NCI-H774 (cell line): ENCODE data around the gene PIGM.

Experiments used
- DNase-seq: peaks from one replicate; lab custom pipeline; 2025; lab: John Stamatoyannopoulos, UW

PIGM gene

DNA sequence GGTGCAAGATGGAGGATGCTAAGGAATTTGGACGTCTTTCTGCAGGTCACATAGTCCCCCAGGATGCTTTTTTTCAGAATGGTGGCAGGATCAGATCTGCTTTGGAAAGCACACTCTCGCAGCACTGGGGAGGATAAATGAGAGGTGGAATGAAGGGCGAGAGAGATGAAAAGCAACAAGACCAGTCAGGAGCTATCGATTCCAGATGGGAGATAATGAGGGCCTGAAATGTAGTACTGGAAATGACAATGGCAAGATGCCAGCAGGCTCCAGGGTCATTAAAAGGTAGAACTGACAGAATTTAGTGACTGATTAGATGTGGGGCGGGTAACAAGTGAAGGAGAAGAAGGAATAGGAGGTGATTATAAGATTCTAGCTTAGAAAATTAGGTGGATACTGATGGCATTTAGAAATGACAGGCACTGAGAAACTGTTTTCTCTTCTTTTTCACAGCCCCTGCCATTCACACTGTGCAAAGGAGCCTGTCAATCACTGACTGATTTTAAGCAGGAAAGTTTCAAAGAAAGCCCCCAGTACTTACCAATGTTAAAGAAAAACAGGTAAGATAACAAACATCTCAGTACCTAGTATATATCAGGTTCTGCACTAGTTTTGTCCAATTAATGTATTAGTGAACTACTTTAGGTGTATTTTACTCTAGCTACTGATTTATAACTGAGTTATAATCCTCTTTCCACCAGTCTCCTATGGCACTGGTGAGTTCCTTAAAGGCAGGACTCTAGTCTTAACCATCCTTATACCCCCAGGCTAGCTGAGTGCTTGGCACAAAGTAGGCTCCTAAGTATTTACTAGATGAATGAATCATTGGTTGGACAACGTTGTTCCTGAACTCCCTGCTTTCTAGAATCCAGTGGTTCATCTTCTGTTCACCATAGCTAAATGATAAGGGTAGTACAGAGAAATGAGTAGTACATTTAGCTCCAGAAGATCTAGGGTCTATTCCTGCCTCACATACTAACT, 9.2 kb downstream of the PIGM start:
- no peak for DNase-seq

DNA sequence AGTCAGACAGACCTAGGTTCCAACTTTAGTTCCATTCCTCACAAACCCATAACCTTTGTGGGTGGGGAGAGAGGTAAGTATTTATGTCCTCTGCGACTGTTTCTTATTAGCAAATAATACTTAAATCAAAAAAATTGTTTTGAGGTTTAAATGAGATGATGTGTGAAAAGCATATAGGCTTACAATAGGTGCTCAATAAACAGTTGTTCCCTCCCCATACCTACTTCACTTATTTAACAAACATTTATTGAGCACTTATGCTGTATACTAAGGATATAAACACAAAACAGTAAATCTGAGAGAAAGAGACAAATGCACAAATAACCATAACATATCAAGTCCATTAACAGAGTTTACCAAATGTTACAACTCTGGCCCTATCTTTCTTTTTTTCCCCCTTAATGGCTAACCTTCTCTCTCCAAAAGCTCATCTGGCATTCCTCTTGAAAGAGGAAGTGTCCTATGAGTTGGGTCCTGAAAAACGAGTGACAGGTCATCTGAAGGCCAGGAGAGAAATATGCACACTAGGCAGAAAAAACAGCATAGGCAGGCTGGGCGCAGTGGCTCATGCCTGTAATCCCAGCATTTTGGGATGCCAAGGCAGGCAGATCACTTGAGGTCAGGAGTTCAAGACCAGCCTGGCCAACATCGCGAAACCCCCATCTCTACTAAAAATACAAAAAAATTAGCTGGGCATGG, 10.3 kb downstream of the PIGM start:
- no peak for DNase-seq

DNA sequence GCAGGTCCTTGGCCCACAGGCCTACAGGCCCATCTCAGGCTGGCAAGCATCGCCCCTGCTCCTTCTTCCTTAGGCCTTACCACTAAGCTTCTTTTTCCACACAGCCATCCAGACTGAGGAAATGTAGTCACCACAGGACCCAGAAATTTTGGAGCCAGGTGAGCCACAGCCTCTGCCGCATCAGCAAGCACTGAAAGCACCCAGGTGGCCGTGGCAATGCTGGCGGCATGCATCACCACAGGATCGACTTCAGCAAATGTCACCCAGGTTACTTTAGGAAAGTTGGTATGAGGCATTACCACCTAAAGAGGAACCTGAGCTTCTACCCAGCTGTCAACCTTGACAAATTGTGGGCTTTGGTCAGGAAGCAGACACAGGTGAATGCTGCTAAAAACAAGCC, 11.6 kb downstream of the PIGM start:
- DNase-seq: no peak

DNA sequence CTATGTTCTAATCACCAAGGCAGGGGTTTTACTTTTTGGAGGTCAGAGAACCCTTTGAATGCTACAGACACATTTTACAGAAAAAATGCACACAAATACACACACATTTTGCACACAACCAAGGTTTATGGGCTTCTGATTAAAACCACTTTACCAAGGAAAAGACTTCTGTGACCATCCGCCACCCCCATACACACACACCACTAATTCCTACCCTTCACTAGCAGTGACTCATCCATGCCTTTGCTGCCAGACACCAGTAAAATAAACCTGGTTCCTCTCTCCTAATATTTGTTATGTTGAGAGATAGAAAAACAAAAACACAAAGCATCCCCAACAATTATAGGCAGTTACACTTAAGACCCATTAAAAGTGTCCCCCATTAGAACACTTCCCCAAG, 12.9 kb downstream of the PIGM start:
- no peak for DNase-seq

DNA sequence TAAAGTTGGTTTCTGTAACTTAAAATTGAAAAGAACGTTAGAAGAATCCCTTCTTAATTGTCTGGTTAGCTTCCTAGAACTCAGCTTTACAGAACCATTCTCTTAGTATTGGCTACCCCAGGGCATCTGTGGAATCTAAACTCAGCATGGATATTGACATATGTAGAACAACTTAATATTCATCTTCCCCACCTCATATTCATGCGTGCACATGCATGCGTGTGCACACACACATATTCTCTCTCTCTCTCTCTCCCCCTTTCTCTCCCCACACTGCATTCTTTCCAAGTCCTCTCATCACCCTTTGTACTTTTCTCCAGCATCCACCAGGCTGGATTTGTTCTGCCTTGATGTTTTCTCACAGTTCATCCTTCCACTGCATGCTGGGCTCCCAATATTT, 13.4 kb downstream of the PIGM start:
- no peak for DNase-seq

DNA sequence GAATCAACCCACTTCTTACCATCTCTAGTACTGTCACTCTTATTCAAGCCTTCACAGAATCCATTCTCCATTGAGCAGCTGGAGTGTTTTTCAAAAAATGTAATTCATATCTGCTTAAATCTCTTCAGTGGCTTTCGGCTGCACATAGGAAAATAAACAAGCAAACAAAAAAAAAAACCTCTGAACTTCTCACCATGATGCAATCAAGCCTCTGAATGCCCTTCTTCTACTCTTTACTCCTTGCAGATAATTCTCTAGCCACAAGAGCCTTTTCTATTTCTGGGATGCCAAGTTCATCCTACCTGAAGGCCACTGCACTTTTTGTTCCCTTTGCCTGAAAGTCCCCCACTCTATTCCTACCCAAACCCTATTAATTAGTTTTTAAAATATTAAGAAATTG, 14.2 kb downstream of the PIGM start:
- no peak for DNase-seq

DNA sequence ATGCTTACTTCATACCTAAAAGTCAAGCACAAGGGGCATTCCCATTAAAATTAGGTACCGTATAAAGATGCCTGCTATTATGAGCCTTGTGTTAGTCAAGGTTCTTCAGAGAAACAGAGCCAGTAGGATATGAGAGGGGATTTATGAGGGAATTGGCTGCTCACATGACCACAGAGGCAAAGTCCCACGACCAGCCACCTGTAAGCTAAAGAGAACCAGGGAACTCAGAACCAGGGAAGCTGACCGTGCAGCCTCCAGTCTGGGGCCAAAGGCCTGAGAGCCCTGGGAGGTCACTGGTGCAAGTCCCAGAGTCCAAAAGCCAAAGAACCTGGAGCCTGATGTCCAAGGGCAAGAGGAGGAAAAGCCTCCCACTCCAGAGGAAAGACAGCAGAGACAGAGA, 20.0 kb downstream of the PIGM start:
- no peak for DNase-seq

DNA sequence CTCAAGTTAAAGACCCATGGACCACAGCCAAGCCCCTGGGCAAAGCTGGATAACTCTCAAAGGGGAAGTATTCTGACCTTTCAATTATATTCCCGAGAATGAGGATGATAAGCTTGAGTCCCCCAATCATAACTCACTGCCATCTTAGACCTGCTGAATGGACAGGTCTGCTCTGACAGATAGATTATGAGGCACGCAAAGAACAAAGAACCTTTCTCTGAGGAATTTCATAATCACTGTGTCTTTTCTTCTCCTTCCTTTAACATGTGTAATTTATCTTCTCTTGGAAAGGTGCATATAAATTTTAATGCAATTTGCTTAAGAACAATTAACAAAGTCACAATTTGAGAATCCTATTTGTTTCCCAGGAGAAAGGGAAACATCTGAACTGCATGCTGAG, 22.0 kb downstream of the PIGM start:
- no peak for DNase-seq

DNA sequence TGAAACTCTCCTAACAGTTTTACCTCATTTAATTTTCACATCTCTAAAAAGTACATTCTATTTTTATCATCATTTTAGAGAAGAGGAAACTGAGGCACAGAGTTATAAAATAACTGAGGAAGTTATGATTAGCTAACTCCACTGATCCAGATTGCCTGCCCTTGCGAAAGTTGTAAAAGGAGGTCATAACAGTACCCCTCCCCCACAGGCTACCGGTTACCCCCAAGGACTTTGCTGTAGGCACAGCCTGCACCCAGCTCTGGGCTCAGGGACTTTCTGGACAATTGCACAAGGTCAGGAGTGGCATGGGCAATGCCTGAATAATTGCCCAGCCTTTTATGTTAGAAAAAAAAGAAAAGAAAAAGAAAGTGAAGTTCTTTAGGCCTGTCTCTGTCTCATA, 22.7 kb downstream of the PIGM start:
- no peak for DNase-seq

DNA sequence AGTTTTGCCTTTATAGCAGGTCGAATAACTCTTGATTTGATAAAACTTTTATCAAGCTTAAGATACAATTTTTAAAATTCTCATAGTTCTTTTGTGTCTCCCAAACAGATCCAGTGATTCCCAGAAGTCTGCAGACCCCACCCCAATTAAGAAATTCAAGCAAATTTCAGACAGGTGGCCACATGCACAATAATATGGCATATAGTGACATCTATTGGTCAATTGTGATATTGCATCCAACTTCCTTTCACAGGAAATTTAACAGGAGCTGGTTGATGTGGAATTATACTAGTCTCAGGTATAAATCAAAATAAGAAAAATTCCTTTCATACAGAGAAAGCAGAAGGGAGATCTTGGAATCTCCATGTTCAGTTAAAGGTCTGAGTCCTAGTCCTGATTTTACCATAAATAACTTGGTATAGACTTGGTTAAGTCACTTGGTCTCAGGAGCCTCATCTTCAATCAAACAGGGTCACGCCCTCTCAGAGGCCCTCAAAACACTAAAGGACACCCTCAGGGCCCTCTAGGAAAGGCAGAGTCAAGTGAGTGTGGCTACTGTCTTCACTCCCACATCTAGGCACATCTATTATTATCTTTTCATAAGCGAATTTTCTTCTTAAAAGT, 24.1 kb downstream of the PIGM start:
- no peak for DNase-seq

DNA sequence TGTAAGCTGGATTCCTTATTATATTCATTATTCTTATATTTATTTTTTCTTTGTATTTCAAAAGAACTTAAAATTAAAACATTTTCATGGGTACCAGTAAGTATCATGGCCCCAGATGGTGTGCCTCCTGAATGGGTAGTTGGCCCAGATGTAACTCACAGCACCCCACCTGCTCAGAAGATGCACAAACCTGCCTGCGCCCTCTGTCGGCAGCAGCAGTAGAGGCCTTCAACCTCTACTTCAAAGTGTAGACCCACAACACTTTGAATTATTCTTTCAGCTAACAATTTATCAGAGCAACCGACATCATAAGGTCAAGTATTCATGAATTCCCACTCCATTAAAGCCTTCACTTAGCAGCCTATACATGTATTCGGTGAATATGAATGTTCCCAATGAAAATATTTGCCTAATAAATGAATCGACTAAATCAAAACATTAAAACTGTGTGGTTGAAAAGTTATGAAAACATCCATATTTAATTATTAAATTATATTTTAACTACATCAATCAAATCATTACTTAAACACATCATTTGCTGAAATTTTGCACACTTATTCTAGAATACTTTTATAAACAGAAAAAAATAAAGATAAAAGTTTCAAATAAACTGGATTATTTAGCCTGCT, 25.4 kb downstream of the PIGM start:
- DNase-seq: peak; percentile 48

DNA sequence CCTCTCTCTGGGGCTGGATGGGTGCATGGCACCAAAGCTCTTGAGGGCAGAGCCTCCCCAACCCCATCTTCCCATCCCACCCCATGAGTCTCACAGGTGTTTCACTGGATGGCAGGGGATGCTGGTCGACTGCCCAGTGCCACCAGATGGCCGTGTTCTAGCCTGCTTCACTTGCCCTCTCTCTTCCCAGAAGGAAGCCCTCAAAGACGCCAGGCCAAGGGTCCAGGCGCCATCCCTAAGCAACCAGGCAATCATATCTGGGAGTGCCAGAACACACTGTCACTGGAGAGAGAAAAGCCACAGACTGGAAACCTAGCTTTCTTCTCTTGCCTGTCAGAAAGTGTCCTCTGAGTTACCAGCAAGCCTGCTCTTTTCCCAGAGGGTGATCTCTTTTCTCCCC, 26.7 kb downstream of the PIGM start:
- DNase-seq: no peak

DNA sequence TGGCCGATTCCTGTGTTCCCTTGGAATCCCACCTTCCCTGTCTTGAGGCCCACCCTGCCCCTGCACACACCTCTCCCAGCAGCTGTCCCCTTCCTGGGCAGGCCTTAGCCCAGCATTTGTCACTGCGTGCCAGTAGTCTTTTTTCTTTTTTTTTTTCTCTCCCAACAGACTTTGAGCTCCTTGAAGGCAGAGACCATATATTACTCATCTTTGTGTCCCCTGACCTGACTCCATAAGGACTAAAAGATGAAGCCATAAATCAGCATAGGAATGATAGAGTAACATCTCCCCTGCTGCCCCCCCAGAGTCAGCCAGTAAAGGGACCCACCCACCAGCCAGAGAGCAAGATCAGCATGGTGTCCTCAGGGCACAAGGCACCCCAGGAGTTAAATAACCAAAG, 27.4 kb downstream of the PIGM start:
- DNase-seq: no peak

DNA sequence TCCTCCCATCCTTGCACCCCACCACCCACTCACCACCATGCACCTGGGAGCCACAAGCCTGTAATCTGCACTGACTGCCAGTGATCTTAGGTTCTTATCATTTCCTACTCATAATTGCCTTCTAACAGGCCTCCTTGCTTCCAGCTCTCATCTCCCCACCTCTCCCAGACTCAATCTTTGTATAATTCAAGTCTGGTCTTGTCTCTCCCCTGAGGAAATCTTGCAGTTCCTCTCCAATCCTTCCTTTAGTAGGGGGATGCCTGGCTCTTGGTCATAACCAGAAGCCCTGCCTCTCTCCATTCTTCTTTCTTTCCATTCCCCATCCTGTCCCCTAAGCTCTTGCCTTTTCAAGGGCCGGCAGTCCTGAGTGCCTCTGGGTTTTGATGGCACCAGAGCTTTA, 27.8 kb downstream of the PIGM start:
- DNase-seq: no peak

DNA sequence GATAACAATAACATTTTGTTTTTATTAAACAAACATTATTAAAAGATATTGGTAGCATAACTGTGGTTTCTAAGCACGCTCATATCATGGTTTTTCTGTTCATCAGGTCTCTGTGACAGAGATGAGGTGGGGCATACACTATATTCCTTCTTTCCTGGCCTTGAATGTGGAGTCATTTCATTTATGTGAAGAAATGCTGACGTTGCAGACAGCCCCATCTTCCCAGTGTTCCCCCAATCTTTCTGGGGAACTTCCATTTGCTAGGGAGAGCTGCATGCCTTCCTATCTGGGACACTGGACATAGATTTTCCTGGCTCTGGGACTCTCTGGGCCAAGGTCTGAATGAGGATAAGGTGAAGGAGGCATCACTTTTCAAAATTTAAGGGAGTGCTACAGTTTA, 30.4 kb downstream of the PIGM start:
- no peak for DNase-seq

DNA sequence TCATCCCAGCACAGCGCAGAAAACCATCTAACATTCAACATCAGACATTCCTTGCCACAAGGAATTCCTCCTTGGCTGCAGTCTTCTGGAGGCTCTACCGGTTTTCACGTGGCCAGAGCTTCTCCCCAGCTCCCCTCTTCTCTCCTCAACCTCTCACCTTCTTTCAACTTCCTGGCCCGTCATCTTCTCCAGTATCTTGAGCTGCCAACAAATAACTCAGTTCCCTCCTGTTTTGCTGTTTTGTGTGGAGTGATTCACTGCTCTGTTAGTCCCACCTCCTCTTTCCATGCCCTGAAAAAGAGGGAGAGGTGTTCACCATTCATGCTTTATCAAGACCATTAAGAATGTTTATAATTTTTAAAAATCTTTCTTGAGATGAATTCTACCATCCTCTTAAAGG, 32.6 kb downstream of the PIGM start:
- DNase-seq: no peak

DNA sequence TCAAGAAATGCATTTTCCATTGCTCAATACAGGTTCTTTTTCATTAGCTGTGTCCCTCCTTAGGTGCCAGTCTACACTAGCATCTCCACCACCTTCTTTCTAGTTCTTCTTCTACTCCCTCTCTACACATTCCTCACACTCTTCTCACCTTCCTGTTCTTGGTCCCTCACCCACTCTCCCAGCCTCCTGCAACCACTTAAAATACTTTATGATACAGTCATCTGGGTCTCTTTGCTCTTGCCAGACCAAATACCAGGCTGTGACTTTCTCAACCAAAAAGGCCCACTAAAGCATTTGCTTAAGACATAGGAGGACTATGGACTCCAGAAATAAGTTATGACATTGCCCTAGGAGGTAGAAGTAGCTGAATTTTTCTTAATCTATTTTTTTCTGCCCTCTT, 35.1 kb downstream of the PIGM start:
- DNase-seq: no peak

DNA sequence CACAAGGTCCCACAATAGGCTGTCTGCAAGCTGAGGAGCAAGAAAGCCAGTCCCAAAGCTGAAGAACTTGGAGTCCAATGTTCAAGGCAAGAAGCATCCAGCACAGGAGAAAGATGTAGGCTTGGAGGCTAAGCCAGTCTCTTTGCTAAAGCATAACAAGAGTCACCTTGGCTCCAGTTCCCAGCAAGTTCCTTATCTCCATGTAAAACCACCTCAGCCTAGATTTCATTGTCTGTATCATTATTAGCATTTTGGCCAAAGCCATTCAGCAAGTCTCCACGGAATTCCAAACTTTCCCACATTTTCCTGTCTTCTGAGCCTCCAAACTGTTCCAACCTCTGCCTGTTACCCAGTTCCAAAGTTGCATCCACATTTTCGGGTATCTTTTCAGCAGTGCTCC, 36.9 kb downstream of the PIGM start:
- no peak for DNase-seq

DNA sequence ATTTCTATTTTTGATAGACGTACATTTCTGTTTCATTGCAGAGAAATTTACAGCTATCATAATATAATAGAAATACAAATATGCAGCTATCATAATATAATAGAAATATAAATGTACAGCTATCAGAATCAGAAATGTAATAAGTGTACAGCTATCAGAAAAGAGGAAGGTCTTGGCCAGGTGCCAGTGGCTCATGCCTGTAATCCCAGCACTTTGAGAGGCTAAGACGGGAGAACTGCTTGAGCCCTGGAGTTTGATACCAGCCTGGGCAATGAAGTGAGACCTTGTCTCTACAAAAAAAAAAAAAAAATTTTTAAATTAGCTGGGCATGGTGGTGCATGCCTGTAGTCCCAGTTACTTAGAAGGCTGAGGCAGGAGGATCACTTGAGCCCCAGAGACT, 37.9 kb downstream of the PIGM start:
- no peak for DNase-seq

DNA sequence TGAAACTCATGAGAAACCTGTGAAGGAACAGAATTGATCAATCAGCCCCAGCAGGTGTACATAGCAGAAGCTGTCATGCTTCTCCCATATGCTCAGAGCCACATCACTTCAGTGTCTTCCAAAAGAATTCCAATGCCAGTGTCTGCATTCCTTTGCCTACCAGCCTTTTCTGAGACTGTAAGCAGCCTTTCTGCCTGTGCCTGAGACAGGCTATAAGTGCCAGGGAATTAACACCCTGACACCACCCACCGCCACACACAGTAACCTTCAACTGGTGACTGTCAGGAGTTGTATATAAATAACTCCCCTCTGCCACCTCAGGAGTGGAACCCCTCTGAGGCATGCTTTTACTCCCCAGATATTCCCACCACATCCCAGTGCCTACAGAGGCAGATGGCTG, 39.6 kb downstream of the PIGM start:
- DNase-seq: no peak

DNA sequence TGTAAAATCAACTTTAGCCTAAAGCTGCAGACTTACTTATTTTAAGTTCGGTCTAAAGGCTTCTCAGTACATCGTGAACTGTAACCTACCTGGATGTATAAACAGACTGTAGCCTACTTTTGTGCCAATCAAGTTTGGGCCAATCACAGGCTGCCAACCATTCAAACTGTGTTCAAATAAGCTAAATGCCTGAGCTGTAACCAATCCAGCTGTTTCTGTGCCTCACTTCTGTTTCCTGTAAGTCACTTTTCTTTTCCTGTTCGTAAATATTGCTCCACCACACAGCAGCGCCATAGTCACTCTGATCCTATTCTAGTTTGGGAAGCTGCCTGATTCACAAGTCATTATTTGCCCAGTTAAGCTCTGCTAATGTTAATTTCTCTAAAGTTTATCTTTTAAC, 40.3 kb downstream of the PIGM start:
- no peak for DNase-seq

DNA sequence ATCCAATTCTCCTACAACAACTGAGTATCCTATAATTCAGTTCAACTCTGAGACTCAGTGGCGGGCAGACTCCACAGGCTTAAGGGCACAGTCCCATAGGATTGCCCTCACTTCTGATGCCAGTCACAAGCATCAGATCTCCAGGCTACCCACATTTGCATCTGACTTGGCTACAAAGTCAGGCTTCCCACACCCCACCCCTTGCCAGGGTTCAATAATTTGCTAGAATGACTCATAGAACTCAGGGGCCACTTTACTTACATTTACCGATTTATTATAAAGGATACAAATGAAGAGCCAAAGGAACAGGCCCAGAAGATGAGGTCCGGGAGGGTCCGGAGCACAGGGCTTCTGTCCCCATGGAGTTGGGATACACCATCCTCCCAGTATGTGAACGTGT, 41.8 kb downstream of the PIGM start:
- DNase-seq: no peak

DNA sequence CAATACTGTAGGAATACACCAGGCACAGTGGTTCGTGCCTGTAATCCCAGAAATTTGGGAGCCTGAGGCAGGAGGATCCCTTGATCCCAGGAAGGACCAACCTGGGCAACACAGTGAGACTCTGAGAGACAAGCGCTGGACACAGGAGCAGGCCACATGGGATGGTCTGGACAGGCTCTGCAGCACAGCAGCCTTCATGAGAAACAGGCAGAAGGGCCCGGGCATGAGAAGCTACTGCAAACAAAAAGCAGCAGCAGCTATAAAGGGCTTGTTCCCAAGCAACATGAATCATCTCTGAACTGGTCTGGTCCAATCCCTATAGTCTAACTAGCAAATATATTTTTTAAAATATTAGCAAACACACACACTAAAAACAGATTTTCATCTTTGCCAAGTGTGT, 42.2 kb downstream of the PIGM start:
- DNase-seq: no peak
